H1 (cell line): ENCODE data around the gene SGSH. TPM values are rescaled to one million over a fixed set of nuclear protein-coding genes. Genes with fewer than 3 reads are reported as not detected.

ENCODE experiments used
- BRCA1 ChIP-seq: IDR thresholded peaks from 2 replicates; pipeline ENCODE4 v1.6.1; 2012; ENCODE audit warnings: low read depth, low read length, improper control_type of control experiment
- CREB1 ChIP-seq: IDR thresholded peaks from 2 replicates; pipeline ENCODE4 v1.6.1; 2012; ENCODE audit warnings: inconsistent platforms
- EGR1 ChIP-seq: IDR thresholded peaks from 2 replicates; pipeline ENCODE4 v1.6.1; 2011; ENCODE audit warnings: low read depth, low read length, borderline replicate concordance
- RAD21 ChIP-seq, 2 experiments: IDR thresholded peaks in 1 of 2; conservative IDR thresholded peaks in 1 of 2; 2 replicates each; pipeline ENCODE4 v1.6.1; 2011; ENCODE audit warnings: low read depth in 2 of 2, low read length in 2 of 2, improper control_type of control experiment in 1 of 2, inconsistent platforms in 1 of 2, mild to moderate bottlenecking in 1 of 2, moderate library complexity in 1 of 2
- polyA plus RNA-seq, 7 experiments: library from polyadenylated mRNA; depleted of rRNA in 3 of 7; stranded (reverse) in 5 of 7; unstranded in 2 of 7; fragments of >200 nt in 5 of 7; fragments of 200-250 nt in 2 of 7; gene quantifications; 1 replicate in 5 of 7; 2 replicates in 1 of 7; 4 replicates in 1 of 7; pipeline versions ENCODE4 v1.2.1 to v1.2.3, GENCODE V29; 2011 to 2013; ENCODE audit warnings: missing spikeins in 2 of 7, mixed read lengths in 2 of 7
- total RNA-seq: library from RNA; stranded (reverse); fragmentation: NEBNext Ultra II Directional; extraction: Animal tissue kit (Norgen Biotek cat#: 25700); gene quantifications from 2 replicates; pipeline ENCODE4 v1.2.1, GENCODE V29; 2021
- TF ChIP-seq, protein P1 (sequence below): fragments of 300-600 bp; sonication (generic); IDR thresholded peaks from 2 replicates; pipeline ENCODE4 v1.7.1; 2012; ENCODE audit warnings: low read length, moderate library complexity, mild to moderate bottlenecking, inconsistent platforms; ENCODE audit not compliant: insufficient replicate concordance

Gene SGSH
- total and polyA plus RNA-seq, 2 of the 8 experiments (the other 6 are each of a cell fraction or from before 2014, with no cell fraction given): 18.0 to 19.6 TPM

DNA sequence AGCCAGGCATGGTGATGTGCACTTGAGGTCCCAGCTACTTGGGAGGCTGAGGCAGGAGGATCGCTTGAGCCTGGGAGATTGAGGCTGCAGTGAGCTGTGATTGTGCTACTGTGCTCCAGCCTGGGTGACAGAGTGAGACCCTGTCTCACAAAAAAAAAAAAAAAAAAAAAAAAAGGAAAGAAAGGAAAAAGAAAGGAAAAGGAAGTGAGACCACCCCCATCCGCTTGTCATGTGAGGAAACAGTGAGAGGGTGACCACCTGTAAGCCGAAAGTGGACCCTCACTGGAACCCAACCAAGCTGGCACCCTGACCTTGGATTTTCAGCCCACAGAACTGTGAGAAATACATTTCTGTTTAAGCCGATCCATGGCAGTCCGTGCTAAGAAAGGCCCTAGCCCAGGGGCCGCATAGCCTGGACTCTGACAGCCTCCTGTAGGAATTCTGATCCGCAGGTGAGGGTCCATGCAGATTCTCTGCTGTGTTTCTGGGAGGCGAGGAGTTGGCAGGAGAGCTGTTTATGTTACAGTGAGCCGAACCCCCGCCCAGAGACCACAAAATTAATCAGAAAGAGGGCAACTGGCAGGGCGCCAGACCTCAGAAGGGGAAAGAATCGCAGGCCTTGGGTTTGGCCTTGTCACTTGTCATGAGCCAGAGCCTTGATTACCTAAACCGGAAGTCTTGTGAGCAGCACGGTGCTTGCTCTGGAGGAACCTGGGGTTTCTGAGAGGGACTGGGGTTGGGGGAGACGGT lies 945 bp downstream of the SGSH start (continued):
- TF ChIP-seq, protein P1, sequence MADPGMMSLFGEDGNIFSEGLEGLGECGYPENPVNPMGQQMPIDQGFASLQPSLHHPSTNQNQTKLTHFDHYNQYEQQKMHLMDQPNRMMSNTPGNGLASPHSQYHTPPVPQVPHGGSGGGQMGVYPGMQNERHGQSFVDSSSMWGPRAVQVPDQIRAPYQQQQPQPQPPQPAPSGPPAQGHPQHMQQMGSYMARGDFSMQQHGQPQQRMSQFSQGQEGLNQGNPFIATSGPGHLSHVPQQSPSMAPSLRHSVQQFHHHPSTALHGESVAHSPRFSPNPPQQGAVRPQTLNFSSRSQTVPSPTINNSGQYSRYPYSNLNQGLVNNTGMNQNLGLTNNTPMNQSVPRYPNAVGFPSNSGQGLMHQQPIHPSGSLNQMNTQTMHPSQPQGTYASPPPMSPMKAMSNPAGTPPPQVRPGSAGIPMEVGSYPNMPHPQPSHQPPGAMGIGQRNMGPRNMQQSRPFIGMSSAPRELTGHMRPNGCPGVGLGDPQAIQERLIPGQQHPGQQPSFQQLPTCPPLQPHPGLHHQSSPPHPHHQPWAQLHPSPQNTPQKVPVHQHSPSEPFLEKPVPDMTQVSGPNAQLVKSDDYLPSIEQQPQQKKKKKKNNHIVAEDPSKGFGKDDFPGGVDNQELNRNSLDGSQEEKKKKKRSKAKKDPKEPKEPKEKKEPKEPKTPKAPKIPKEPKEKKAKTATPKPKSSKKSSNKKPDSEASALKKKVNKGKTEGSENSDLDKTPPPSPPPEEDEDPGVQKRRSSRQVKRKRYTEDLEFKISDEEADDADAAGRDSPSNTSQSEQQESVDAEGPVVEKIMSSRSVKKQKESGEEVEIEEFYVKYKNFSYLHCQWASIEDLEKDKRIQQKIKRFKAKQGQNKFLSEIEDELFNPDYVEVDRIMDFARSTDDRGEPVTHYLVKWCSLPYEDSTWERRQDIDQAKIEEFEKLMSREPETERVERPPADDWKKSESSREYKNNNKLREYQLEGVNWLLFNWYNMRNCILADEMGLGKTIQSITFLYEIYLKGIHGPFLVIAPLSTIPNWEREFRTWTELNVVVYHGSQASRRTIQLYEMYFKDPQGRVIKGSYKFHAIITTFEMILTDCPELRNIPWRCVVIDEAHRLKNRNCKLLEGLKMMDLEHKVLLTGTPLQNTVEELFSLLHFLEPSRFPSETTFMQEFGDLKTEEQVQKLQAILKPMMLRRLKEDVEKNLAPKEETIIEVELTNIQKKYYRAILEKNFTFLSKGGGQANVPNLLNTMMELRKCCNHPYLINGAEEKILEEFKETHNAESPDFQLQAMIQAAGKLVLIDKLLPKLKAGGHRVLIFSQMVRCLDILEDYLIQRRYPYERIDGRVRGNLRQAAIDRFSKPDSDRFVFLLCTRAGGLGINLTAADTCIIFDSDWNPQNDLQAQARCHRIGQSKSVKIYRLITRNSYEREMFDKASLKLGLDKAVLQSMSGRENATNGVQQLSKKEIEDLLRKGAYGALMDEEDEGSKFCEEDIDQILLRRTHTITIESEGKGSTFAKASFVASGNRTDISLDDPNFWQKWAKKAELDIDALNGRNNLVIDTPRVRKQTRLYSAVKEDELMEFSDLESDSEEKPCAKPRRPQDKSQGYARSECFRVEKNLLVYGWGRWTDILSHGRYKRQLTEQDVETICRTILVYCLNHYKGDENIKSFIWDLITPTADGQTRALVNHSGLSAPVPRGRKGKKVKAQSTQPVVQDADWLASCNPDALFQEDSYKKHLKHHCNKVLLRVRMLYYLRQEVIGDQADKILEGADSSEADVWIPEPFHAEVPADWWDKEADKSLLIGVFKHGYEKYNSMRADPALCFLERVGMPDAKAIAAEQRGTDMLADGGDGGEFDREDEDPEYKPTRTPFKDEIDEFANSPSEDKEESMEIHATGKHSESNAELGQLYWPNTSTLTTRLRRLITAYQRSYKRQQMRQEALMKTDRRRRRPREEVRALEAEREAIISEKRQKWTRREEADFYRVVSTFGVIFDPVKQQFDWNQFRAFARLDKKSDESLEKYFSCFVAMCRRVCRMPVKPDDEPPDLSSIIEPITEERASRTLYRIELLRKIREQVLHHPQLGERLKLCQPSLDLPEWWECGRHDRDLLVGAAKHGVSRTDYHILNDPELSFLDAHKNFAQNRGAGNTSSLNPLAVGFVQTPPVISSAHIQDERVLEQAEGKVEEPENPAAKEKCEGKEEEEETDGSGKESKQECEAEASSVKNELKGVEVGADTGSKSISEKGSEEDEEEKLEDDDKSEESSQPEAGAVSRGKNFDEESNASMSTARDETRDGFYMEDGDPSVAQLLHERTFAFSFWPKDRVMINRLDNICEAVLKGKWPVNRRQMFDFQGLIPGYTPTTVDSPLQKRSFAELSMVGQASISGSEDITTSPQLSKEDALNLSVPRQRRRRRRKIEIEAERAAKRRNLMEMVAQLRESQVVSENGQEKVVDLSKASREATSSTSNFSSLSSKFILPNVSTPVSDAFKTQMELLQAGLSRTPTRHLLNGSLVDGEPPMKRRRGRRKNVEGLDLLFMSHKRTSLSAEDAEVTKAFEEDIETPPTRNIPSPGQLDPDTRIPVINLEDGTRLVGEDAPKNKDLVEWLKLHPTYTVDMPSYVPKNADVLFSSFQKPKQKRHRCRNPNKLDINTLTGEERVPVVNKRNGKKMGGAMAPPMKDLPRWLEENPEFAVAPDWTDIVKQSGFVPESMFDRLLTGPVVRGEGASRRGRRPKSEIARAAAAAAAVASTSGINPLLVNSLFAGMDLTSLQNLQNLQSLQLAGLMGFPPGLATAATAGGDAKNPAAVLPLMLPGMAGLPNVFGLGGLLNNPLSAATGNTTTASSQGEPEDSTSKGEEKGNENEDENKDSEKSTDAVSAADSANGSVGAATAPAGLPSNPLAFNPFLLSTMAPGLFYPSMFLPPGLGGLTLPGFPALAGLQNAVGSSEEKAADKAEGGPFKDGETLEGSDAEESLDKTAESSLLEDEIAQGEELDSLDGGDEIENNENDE: no peak
- no peak for TF ChIP-seq EGR1
- no peak for TF ChIP-seq CREB1
- no peak for TF ChIP-seq RAD21 (IDR thresholded peaks at IDR 0.05 in 1 of 2, conservative IDR thresholded peaks at IDR 0.05 in 1 of 2; ENCODE audit: low read depth in 2 of 2, low read length in 2 of 2)
- TF ChIP-seq BRCA1: no peak
- TF ChIP-seq, all 59 proteins: peak for 0
